Stimulated activated memory B cell treated with anti-CD40 and anti-IgM and Interleukin-4, amounts not matched to agents 10 μg/mL and 1 μg/mL and 100 μg/mL, for 72 hours (primary cell): Measurements from ENCODE around the gene RAD51.

Experiments used
- ATAC-seq: fragments of 150-1000 bp; cut with Tn5 transposase; 2 replicates; pipeline ENCODE4 v1.10.0; 2021
- H3K27ac Mint-ChIP-seq: one replicate; pipeline ENCODE4 v1.8.0; 2022; ENCODE audit warnings: mild to moderate bottlenecking, mixed read lengths
- H3K27me3 Mint-ChIP-seq: one replicate; pipeline ENCODE4 v1.8.0; 2022; ENCODE audit warnings: mixed read lengths
- H3K36me3 Mint-ChIP-seq: one replicate; pipeline ENCODE4 v1.8.0; 2022; ENCODE audit warnings: mixed read lengths
- H3K4me1 Mint-ChIP-seq: one replicate; pipeline ENCODE4 v1.8.0; 2022; ENCODE audit warnings: mixed read lengths
- H3K4me3 Mint-ChIP-seq: one replicate; pipeline ENCODE4 v1.8.0; 2022; ENCODE audit warnings: mild to moderate bottlenecking, moderate library complexity, mixed read lengths
- H3K9me3 Mint-ChIP-seq: one replicate; pipeline ENCODE4 v1.8.0; 2022; ENCODE audit warnings: mixed read lengths

The RAD51 gene

DNA sequence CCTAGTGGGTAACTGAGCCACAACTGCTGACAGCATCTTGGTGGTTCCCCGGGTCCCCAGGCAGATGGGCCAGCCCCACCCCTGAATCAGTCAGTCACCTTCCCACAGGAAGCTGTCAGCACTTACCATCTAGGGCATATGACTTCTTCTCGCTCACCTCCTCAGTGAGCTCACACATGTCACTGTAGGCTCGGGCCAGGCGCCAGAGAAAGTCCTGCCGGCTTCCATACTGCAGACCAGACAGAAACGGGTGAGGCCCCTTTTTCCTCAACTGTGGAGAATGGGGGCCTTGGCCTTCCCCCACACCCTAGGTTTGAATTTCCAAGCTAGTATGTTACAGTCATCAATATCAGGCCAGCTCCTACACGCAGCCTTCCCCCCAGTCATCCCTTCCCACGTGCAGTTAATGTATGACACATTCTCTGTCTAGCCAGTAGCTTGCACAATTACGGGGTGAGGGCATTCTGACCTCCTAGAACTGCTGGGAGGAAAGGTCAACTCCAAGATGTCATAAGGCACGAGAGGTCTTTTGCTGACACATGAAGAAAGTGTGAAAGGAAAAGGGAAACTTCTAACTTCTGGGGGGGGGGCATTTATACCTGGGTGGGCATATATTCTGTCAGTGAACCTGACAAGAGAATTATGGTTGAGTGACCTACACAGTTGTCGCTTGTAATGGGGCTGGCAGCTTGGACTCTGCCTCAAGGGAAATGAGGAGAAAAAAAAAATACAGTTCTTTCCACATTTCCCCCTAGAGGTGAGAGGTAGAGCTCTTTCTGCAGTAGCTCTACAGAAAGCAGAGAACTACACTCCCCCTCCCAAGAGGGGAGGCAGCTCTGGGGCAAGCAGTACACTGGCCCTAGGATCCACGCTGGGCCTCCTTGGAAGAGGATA, 49.2 kb downstream of the RAD51 start:
- Mint-ChIP-seq H3K36me3 (peaks cover 17% of the 10 kb centered on the region), H3K4me3 (no peak overlapping the region), H3K4me1 (no peaks in the 10 kb centered on the region)

DNA sequence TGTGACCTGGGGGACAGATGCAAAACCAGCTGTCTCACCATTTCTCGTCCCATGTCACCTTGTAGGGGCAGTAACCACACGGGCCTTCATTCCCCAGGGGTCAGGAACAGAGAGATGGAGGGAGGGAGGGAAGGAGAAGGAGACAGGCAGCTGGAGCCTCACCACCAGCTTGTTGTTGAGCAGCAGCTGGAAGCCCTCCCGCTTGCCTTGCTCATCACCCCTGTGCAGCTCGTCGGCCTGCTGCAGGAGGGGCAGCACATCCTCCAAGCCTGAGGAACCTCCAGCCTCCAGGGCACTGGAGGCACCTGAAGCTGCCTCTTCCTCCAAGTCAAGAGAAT, 49.8 kb downstream of the RAD51 start:
- no peak for ATAC-seq
- peaks cover 21% of the 10 kb centered on the region for H3K36me3 Mint-ChIP-seq
- no peaks in the 10 kb centered on the region for H3K4me1 Mint-ChIP-seq
- H3K9me3 Mint-ChIP-seq, result no peaks in the 10 kb centered on the region
- no peaks in the 10 kb centered on the region for H3K27me3 Mint-ChIP-seq
- no peak overlapping the region for H3K4me3 Mint-ChIP-seq
- no peak overlapping the region for H3K27ac Mint-ChIP-seq

More for the DNA sequence above, 49.2 kb downstream of the RAD51 start:
- Mint-ChIP-seq H3K27ac (no peak overlapping the region), H3K27me3 (no peaks in the 10 kb centered on the region), H3K9me3 (no peaks in the 10 kb centered on the region)
- ATAC-seq, result no peak

GRCh38 chr15:40746916-40747418, 52.0 kb downstream of the RAD51 start:
- Mint-ChIP-seq H3K27ac (no peak overlapping the region), H3K27me3 (no peaks in the 10 kb centered on the region), H3K4me3 (no peak overlapping the region), H3K36me3 (peaks cover 37% of the 10 kb centered on the region), H3K9me3 (no peaks in the 10 kb centered on the region), H3K4me1 (no peaks in the 10 kb centered on the region)
- no peak for ATAC-seq

DNA sequence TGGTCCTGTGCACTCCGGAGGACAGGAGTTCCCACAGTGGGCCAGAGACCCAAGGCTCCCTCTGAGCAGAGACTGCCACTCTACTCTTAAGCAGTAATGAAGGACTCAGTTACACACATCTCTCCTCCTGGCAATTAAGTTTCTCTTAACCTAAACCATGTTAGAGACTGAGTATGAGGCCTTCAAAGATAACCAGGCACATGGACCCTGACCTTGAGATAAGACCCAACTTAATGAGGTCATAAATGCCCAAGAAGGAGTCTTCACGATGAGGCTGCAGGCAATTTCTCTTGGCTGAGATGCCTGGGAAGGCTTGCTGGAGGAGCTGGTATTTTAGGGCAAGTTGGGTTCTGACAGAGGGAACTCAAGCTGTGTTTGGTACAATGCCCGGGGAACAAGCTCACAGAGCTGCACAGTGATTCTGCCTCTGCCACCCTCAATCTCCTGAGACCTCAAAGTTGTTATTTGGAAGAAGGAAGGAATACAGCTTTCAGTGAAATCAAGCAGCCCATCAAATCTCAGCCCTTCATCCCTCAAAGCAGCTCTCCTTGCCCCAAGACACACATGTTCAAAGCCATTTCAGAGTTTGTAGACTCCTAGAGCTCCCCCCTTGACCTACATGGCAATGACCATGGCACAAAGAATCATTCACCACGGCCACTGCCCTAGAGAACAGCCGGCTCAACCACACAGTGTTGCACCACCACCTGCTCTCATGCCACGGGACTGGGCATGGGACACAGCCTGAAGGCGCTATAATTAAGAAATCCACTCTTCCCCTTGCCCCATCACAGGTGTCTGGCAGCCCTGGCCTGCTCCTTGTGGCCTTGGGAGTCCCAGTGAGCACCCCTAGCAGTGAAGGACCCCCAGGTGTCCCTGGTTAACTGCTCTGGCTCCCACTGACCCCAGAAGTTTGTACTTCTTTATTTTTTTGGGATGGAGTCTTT, 53.0 kb downstream of the RAD51 start:
- no peak overlapping the region for H3K27ac Mint-ChIP-seq
- ATAC-seq, result no peak
- H3K27me3 Mint-ChIP-seq, result no peaks in the 10 kb centered on the region
- peaks cover 39% of the 10 kb centered on the region for H3K36me3 Mint-ChIP-seq
- no peak overlapping the region for H3K4me3 Mint-ChIP-seq
- H3K4me1 Mint-ChIP-seq, result peaks cover 9% of the 10 kb centered on the region
- H3K9me3 Mint-ChIP-seq, result no peaks in the 10 kb centered on the region

- Mint-ChIP-seq H3K27ac (no peak overlapping the region), H3K36me3 (peaks cover 39% of the 10 kb centered on the region), H3K4me3 (no peak overlapping the region), H3K9me3 (no peaks in the 10 kb centered on the region), H3K27me3 (no peaks in the 10 kb centered on the region), H3K4me1 (peaks cover 21% of the 10 kb centered on the region)
- no peak for ATAC-seq
These were observed 54.2 kb downstream of the RAD51 start for GRCh38 chr15:40749151-40749630.

GRCh38 chr15:40750885-40751284, 55.9 kb downstream of the RAD51 start:
- ATAC-seq, result no peak
- no peak overlapping the region for H3K4me3 Mint-ChIP-seq
- no peak overlapping the region for H3K27ac Mint-ChIP-seq
- peaks cover 39% of the 10 kb centered on the region for H3K36me3 Mint-ChIP-seq
- no peaks in the 10 kb centered on the region for H3K27me3 Mint-ChIP-seq
- no peaks in the 10 kb centered on the region for H3K9me3 Mint-ChIP-seq
- peaks cover 35% of the 10 kb centered on the region for H3K4me1 Mint-ChIP-seq

DNA sequence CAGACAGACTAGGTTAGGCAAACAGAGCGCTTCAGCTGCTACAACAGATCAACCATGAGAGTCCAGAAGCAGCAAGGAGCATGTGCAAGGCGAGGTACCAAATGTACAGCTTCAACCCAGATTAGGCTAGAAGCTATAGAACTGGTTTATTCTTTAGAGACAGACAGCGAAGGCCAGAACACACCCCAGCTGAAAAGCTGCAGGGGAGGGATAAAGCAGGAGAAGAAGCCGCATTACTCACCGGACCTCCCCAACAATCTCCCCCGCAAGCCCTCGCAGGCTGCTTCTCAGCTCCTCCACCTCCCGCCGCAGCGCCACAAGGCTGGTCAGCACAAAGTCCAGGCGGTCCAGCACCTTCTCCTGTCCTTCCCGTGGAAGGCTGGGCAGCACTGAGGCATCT, 56.8 kb downstream of the RAD51 start:
- H3K27ac Mint-ChIP-seq, result no peak overlapping the region

GRCh38 chr15:40754574-40754882, 59.6 kb downstream of the RAD51 start:
- peak overlapping the region; percentile 99 for H3K27ac Mint-ChIP-seq

More for the DNA sequence above, 56.8 kb downstream of the RAD51 start:
- no peak for ATAC-seq
- H3K36me3 Mint-ChIP-seq, result peaks cover 39% of the 10 kb centered on the region
- H3K9me3 Mint-ChIP-seq, result no peaks in the 10 kb centered on the region
- H3K4me1 Mint-ChIP-seq, result peaks cover 35% of the 10 kb centered on the region
- no peak overlapping the region for H3K4me3 Mint-ChIP-seq
- no peaks in the 10 kb centered on the region for H3K27me3 Mint-ChIP-seq

GRCh38 chr15:40754883-40755811, 60.2 kb downstream of the RAD51 start, which contains the start of gene RMDN3:
Gene RMDN3 (minus strand): TSS chr15:40755254. CDS start chr15:40754783, 471 bp downstream.
- no peaks in the 10 kb centered on the region for H3K9me3 Mint-ChIP-seq
- H3K4me3 Mint-ChIP-seq, result peak within 1 kb of the TSS; percentile 97
- ATAC-seq, result peak; percentile 98
- H3K27me3 Mint-ChIP-seq, result no peaks in the 10 kb centered on the region
- H3K36me3 Mint-ChIP-seq, result peaks cover 23% of the 10 kb centered on the region
- peaks cover 35% of the 10 kb centered on the region for H3K4me1 Mint-ChIP-seq
- peak within 1 kb of the TSS; percentile 99 for H3K27ac Mint-ChIP-seq

More at GRCh38 chr15:40754574-40754882, 59.6 kb downstream of the RAD51 start:
- peak; percentile 24 for ATAC-seq
- no peaks in the 10 kb centered on the region for H3K9me3 Mint-ChIP-seq
- H3K4me1 Mint-ChIP-seq, result peaks cover 35% of the 10 kb centered on the region
- peaks cover 27% of the 10 kb centered on the region for H3K36me3 Mint-ChIP-seq
- H3K4me3 Mint-ChIP-seq, result peak overlapping the region; percentile 97
- no peaks in the 10 kb centered on the region for H3K27me3 Mint-ChIP-seq

DNA sequence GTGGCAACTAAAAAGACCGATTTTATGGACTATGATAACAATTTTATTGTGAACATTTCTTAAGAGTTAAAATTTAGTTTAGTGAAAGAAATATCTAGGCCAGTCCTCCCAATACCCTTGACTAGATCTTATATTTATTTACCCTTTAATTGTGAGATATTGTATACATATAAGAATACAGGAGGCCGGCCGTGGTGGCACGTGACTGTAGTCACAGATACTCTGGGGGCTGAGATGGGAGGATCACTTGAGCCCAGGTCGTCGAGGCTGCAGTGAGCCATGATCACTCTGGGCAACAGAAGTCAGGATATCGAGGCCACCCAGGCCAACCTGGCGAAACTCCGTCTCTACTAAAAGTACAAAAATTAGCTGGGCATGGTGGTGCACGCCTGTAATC, 60.8 kb downstream of the RAD51 start:
- H3K27ac Mint-ChIP-seq, result peak overlapping the region; percentile 99
- H3K4me1 Mint-ChIP-seq, result peaks cover 35% of the 10 kb centered on the region
- no peaks in the 10 kb centered on the region for H3K9me3 Mint-ChIP-seq
- no peak for ATAC-seq
- no peaks in the 10 kb centered on the region for H3K27me3 Mint-ChIP-seq
- H3K4me3 Mint-ChIP-seq, result peak overlapping the region; percentile 97
- H3K36me3 Mint-ChIP-seq, result peaks cover 20% of the 10 kb centered on the region

DNA sequence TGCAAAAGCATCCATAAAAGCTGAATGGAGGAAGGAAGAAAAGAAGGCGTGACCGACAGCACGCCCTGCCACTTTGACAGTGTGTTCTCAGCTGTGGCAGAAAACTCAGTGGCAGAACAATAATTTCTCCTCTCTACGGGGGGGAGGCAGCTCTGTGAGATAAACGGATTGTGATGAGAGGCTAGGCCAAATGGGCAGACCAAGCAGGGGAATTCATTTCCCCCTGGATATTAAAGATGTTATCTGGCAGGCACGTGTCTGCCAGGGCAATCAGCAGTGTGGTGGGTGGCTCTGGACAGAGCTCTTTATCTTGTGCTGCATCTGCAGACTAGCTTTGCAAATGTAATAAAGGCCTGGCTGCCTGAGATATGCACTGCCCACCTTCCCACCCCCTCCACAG, 62.0 kb downstream of the RAD51 start:
- no peaks in the 10 kb centered on the region for H3K27me3 Mint-ChIP-seq
- H3K9me3 Mint-ChIP-seq, result no peaks in the 10 kb centered on the region
- H3K4me3 Mint-ChIP-seq, result peak overlapping the region; percentile 27
- H3K27ac Mint-ChIP-seq, result no peak overlapping the region
- peaks cover 9% of the 10 kb centered on the region for H3K36me3 Mint-ChIP-seq
- no peak for ATAC-seq
- H3K4me1 Mint-ChIP-seq, result peaks cover 35% of the 10 kb centered on the region

DNA sequence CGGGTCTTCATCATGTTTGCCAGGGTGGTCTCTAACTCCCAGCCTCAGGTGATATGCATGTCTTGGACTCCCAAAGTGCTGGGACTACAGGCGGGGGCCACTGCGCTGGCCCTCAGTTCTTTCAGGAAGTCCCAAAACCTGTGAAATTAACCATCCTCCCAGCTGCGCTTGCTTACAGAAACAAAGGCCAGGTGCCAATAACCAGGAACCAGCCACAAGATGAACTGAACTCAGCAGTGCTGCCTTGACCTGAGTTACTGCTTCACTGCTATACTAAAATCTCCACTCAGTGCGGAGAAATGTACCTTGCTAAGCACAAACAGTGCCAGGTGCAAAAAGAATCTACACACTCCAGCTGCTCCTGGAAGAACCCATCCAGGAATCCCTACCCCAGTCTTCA, 65.0 kb downstream of the RAD51 start:
- Mint-ChIP-seq H3K9me3 (no peaks in the 10 kb centered on the region), H3K27ac (no peak overlapping the region), H3K4me3 (no peak overlapping the region)

DNA sequence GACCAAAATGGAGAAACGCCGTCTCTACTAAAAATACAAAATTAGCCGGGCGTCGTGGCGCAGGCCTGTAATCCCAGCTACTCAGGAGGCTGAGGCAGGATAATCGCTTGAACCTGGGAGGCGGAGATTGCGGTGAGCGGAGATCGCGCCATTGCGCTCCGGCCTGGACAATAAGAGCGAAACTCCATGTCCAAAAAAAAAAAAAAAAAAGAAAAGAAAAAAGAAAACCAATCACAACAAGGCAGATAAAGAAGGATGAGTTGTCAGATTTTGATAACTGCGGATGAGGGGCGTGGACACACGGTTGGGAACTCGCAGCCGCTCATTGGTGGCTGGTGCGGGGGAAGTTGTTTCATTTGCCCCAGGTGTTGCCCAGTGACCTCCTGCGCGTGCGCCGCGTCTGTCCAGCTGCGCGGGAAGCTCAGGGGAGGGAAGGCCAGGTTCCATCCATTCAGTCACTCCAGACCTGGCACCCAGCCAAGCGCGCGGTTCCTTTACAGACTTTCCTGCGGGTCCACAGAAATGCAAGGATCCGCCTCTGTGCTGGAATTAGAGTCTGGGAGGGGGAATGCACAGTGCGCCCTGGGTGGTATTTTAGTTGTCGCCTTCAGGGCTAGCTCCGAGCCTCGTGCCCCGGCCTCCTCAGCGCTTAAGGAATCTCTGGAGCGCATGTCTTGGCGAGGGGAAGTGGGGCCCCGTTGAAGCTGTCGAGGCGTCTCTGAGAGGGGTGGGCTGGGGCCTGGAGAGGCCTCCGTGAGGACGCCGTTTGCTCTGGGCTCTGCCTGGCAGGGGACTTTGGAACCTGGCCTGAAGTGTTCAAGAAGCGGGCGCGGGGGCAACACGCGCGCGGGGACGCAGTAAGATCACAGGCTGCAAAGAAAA, 68.2 kb downstream of the RAD51 start:
- peak overlapping the region; percentile 86 for H3K4me3 Mint-ChIP-seq
- H3K9me3 Mint-ChIP-seq, result no peaks in the 10 kb centered on the region
- H3K27me3 Mint-ChIP-seq, result no peaks in the 10 kb centered on the region
- peak overlapping the region; percentile 74 for H3K27ac Mint-ChIP-seq
- H3K36me3 Mint-ChIP-seq, result no peaks in the 10 kb centered on the region
- ATAC-seq, result peak; percentile 28
- H3K4me1 Mint-ChIP-seq, result peaks cover 40% of the 10 kb centered on the region

More for the DNA sequence above, 65.0 kb downstream of the RAD51 start:
- no peak for ATAC-seq
- Mint-ChIP-seq H3K27me3 (no peaks in the 10 kb centered on the region), H3K4me1 (peaks cover 33% of the 10 kb centered on the region), H3K36me3 (no peaks in the 10 kb centered on the region)
